NCI-H1694 (cell line): ENCODE measurements around the gene MED27.
A peak's percentile ranks its signal among the peaks of the same experiment; 100 is the strongest.
"Not testable (repeated sequence)": the region's sequence is repeated elsewhere in the genome, so short reads cannot be mapped to it uniquely, and the experiment has no call there.

Source experiments
- DNase-seq: peaks from one replicate; lab custom pipeline; 2025; lab: John Stamatoyannopoulos, UW

MED27 gene

GRCh38 chr9:132018957-132019405 lies 60.7 kb downstream of the MED27 start:
- DNase-seq = no peak

GRCh38 chr9:132016456-132016855 lies 63.2 kb downstream of the MED27 start:
- no peak for DNase-seq

GRCh38 chr9:132015866-132016265 lies 63.8 kb downstream of the MED27 start:
- DNase-seq = no peak

GRCh38 chr9:132014218-132014805 lies 65.4 kb downstream of the MED27 start:
- peak; percentile 50 for DNase-seq

GRCh38 chr9:132012704-132013357 lies 66.8 kb downstream of the MED27 start:
- no peak for DNase-seq

GRCh38 chr9:132011896-132012295 lies 67.8 kb downstream of the MED27 start:
- DNase-seq = no peak

- no peak for DNase-seq
These were observed 68.4 kb downstream of the MED27 start for GRCh38 chr9:132011309-132011708.

GRCh38 chr9:132010201-132010600 lies 69.5 kb downstream of the MED27 start:
- not testable (repeated sequence) for DNase-seq

GRCh38 chr9:132008855-132009812 lies 70.5 kb downstream of the MED27 start:
- DNase-seq = no peak

GRCh38 chr9:132008184-132008803 lies 71.4 kb downstream of the MED27 start:
- DNase-seq = no peak

- no peak for DNase-seq
These were observed 72.2 kb downstream of the MED27 start for GRCh38 chr9:132007371-132008025.

- peak; percentile 25 for DNase-seq
These were observed 72.8 kb downstream of the MED27 start for GRCh38 chr9:132006677-132007370.

- DNase-seq = no peak
These were observed 73.8 kb downstream of the MED27 start for GRCh38 chr9:132005899-132006298.

GRCh38 chr9:132004323-132004722 lies 75.3 kb downstream of the MED27 start:
- no peak for DNase-seq

- DNase-seq = no peak
These were observed 75.8 kb downstream of the MED27 start for GRCh38 chr9:132003896-132004295.

- no peak for DNase-seq
These were observed 76.4 kb downstream of the MED27 start for GRCh38 chr9:132003319-132003704.

GRCh38 chr9:132002643-132003318 lies 76.9 kb downstream of the MED27 start:
- no peak for DNase-seq

GRCh38 chr9:132001567-132001966 lies 78.1 kb downstream of the MED27 start:
- DNase-seq = no peak

GRCh38 chr9:132000659-132001058 lies 79.0 kb downstream of the MED27 start:
- no peak for DNase-seq

- DNase-seq = no peak
These were observed 79.7 kb downstream of the MED27 start for GRCh38 chr9:131999692-132000551.
